ENCODE results near the gene RMDN2.

- TF ChIP-seq CTCF (conservative IDR thresholded peaks at IDR 0.05; ENCODE audit: low read depth, low read length) (no peak), EZH2 (IDR thresholded peaks at IDR 0.05; ENCODE audit: borderline replicate concordance, low read depth, low read length, poor library complexity, severe bottlenecking) (no peak)
Observed at GRCh38 chr2:38021589-38021988, 96.5 kb downstream of the RMDN2 start.

All from A673 (cell line).